K562 (cell line): ENCODE measurements around the gene PRKCE. TPM values are rescaled to one million over a fixed set of nuclear protein-coding genes. Genes with fewer than 3 reads are reported as not detected.

Experiments used
- ATAC-seq: fragments of 200-7000 bp; cut with Tn5 transposase; 3 replicates; pipeline ENCODE4 v1.9.1; 2020; ENCODE audit warnings: moderate library complexity
- BruUV-seq: library from RNA; stranded (reverse); fragments of 400-500 nt; replicated peaks from 2 replicates; lab custom pipeline; 2021; lab: Mats Ljungman, UMichigan
- CTCF ChIA-PET: fragments of 300-600 bp; formaldehyde crosslinking; extraction: SDS; loops from one replicate; lab custom pipeline; 2021; ENCODE audit warnings: low intra/inter-chr PET ratio; lab: Yijun Ruan, JAX
- POLR2A ChIA-PET: fragments of 300-600, 350-650 bp; sonication (Branson Sonifier 250); formaldehyde crosslinking; extraction: SDS; loops from one replicate; lab custom pipeline; 2021; ENCODE audit warnings: antibody characterized with exemption, inconsistent platforms; lab: Yijun Ruan, JAX
- DNase-seq, 4 experiments: peaks; one replicate each; pipeline versions ENCODE4 v3.0.0 to v3.0.0-alpha.2; 2011 to 2018; ENCODE audit warnings: low spot score in 3 of 4, mixed read lengths in 3 of 4; ENCODE audit errors: extremely low read depth in 1 of 4
- FAIRE-seq: peaks from 2 replicates; lab custom pipeline; 2011; peaks lifted over from hg19 to GRCh38; lab: Jason Lieb, UNC
- H2AFZ ChIP-seq: 2 replicates; pipeline ENCODE4 v1.6.0; 2011; ENCODE audit warnings: low read depth, low read length, control low read depth, inconsistent platforms
- H3K27ac ChIP-seq: fragments of 200-600 bp; 3 replicates; pipeline ENCODE4 v1.8.0; 2011; ENCODE audit warnings: low read depth, mild to moderate bottlenecking, control low read depth, inconsistent platforms, low read length, moderate library complexity, mixed read lengths; ENCODE audit errors: extremely low read depth
- H3K27me3 ChIP-seq, 2 experiments: fragments of 300-600 bp in 1 of 2; 2 replicates in 1 of 2; 3 replicates in 1 of 2; pipeline versions ENCODE4 v1.6.0 to v1.8.0; 2011; ENCODE audit warnings: inconsistent platforms in 2 of 2, low read length in 2 of 2, mild to moderate bottlenecking in 1 of 2, mixed read lengths in 1 of 2, moderate library complexity in 1 of 2; ENCODE audit not compliant: control insufficient read depth in 2 of 2, insufficient read depth in 2 of 2
- H3K36me3 ChIP-seq: fragments of 300-600 bp; 3 replicates; pipeline ENCODE4 v1.8.0; 2011; ENCODE audit warnings: mild to moderate bottlenecking, low read length, inconsistent platforms; ENCODE audit not compliant: control insufficient read depth, insufficient read depth
- H3K4me1 ChIP-seq, 2 experiments: fragments of 200-600 bp in 1 of 2; replicated peaks in 1 of 2; 2 replicates in 1 of 2; 3 replicates in 1 of 2; pipeline versions ENCODE4 v1.5.1 to v1.8.0; 2011; ENCODE audit warnings: inconsistent platforms in 2 of 2, low read length in 2 of 2, mild to moderate bottlenecking in 1 of 2, mixed read lengths in 1 of 2, moderate library complexity in 1 of 2; ENCODE audit not compliant: control insufficient read depth in 2 of 2, insufficient read depth in 2 of 2
- H3K4me2 ChIP-seq: 2 replicates; pipeline ENCODE4 v1.6.1; 2011; ENCODE audit warnings: low read length, control low read depth, inconsistent platforms, mixed read lengths; ENCODE audit not compliant: insufficient read depth
- H3K4me3 ChIP-seq: fragments of 200-600 bp; sonication (generic), shearing (Covaris generic); 2 replicates; pipeline ENCODE4 v1.5.1; 2016; ENCODE audit warnings: control low read depth, inconsistent platforms
- H3K79me2 ChIP-seq: fragments of 200-600 bp; 3 replicates; pipeline ENCODE4 v1.8.0; 2011; ENCODE audit warnings: low read length, inconsistent platforms; ENCODE audit not compliant: control insufficient read depth, insufficient read depth
- H3K9ac ChIP-seq, 2 experiments: 2 replicates each; pipeline versions ENCODE4 v1.6.0 to v1.6.1; 2011; ENCODE audit warnings: low read depth in 2 of 2, low read length in 2 of 2, control low read depth in 1 of 2, inconsistent platforms in 1 of 2, mild to moderate bottlenecking in 1 of 2, mixed read lengths in 1 of 2; ENCODE audit not compliant: insufficient read depth in 1 of 2
- H3K9me1 ChIP-seq: one replicate; pipeline ENCODE4 v1.6.0; 2011; ENCODE audit warnings: inconsistent platforms, mild to moderate bottlenecking, low read length, moderate library complexity; ENCODE audit not compliant: control insufficient read depth, insufficient read depth
- H3K9me3 ChIP-seq: replicated peaks from 2 replicates; pipeline ENCODE4 v1.5.1; 2011; ENCODE audit warnings: low read depth, low read length, inconsistent platforms; ENCODE audit not compliant: control insufficient read depth, insufficient read depth
- H4K20me1 ChIP-seq: replicated peaks from 2 replicates; pipeline ENCODE4 v1.6.1; 2011; ENCODE audit warnings: low read length, inconsistent platforms, mixed read lengths; ENCODE audit not compliant: control insufficient read depth, insufficient read depth
- BRF1 ChIP-seq: IDR thresholded peaks from 3 replicates; pipeline ENCODE4 v1.6.1; 2011; ENCODE audit warnings: borderline replicate concordance, mild to moderate bottlenecking; ENCODE audit not compliant: insufficient read length; ENCODE audit errors: extremely low read depth
- FOXJ3 ChIP-seq: sonication (generic); formaldehyde crosslinking; IDR thresholded peaks from 2 replicates; pipeline ENCODE4 v1.4.0; 2020; ENCODE audit warnings: mild to moderate bottlenecking, missing genetic modification reagents
- SP1 ChIP-seq: sonication (generic); formaldehyde crosslinking; IDR thresholded peaks from 2 replicates; pipeline ENCODE4 v1.8.1; 2022; ENCODE audit warnings: mild to moderate bottlenecking, missing genetic modification reagents
- WGBS: fragments of 100-300 bp; shearing (Covaris generic); methylation state at CpG from one replicate; pipeline ENCODE4 v1.1.6; 2016; ENCODE audit warnings: low coverage, mixed read lengths; ENCODE audit not compliant: insufficient coverage; ENCODE audit errors: missing lambda C conversion rate; 5-methylcytosine and 5-hydroxymethylcytosine counted together
- in situ Hi-C: fragments of 300-500 bp; cut with MboI; formaldehyde crosslinking; loops from 4 replicates; pipeline ENCODE4 v1.15.0; 2018; ENCODE audit warnings: inconsistent platforms, mixed read lengths
- intact Hi-C: fragments of 100-400 bp; cut with micrococcal nuclease; formaldehyde crosslinking; loops from 2 replicates; pipeline ENCODE4 v1.14.2; 2022
- polyA plus RNA-seq, 8 experiments: library from polyadenylated mRNA; depleted of rRNA in 4 of 8; stranded (reverse) in 5 of 8; unstranded in 3 of 8; fragments of >200 nt; fragmentation: Nextera tagmentation in 2 of 8; fragmentation: Illumina TruSeq in 1 of 8; extraction: Ambion mirVana in 2 of 8; extraction: Trizol in 1 of 8; gene quantifications; 2 replicates each; pipeline versions ENCODE4 v1.2.1 to v1.2.3, GENCODE V29; 2011 to 2014; ENCODE audit warnings: inconsistent platforms in 1 of 8, missing spikeins in 1 of 8
- total RNA-seq, 7 experiments: library from RNA; depleted of rRNA in 6 of 7; stranded (reverse); fragments of >200 nt in 6 of 7; fragmentation: Illumina TruSeq in 2 of 7; extraction: Trizol in 2 of 7; gene quantifications; 2 replicates each; pipeline versions ENCODE4 v1.2.1 to v1.2.3, GENCODE V29; 2011 to 2021; ENCODE audit warnings: low replicate concordance in 1 of 7
- TF ChIP-seq, protein P1 (sequence below): IDR thresholded peaks from 2 replicates; pipeline ENCODE4 v1.6.1; 2016; ENCODE audit warnings: missing genetic modification characterization, missing compliant biosample characterization
- TF ChIP-seq, protein P2 (sequence below): sonication (generic); formaldehyde crosslinking; IDR thresholded peaks from 2 replicates; pipeline ENCODE4 v1.8.1; 2022; ENCODE audit warnings: missing genetic modification reagents

Gene PRKCE
- total and polyA plus RNA-seq, 9 of the 15 experiments (the other 6 are each of a cell fraction or from before 2014, with no cell fraction given) = 0.06 to 1.0 (median 0.22) TPM; not detected in 1

DNA sequence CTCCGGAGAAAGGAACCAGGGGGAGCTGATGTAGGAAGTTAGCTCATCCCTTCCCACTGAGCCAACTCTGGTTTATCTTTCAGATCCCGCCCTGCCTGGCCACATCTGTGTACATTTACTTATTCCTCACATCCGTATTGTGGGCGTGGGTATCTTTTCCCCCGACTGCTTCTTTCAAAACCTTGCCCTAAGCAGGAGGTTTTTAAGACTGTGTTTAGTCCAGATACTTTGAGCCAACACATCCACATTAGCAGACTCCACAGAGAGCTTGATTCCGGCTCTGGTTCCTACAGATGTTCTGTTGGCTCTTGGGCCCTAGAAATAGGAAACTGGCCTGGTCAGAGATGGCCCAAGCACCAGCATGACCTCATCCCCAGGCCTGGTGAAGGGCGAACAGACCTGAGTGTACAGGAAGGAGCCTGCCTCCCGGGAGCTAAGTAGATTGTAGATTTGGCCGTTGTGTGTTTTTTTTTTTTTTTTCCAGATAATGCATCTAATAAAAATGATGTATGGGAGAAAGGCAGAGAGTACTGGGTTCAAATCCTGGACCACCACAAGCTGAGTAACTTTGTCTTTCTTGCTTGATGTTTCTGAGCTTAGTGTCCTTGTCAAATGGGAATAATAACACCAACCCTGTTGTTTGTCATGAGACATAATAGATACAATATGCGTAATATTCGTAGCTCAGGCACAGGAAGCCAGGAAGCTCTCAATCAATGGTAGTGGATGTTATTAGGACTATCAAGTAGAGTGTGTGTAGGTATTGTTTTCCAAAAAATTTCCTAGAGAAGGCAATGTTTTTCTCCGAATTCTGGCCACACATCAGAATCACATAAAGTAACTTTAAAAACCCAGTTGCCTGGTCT is 92.3 kb downstream of the PRKCE start:
- Histone ChIP-seq H3K9me1 (no peaks in the 10 kb centered on the region), H3K4me2 (no peak overlapping the region), H3K36me3 (no peaks in the 10 kb centered on the region), H3K4me1 (no peaks in the 10 kb centered on the region), H3K9me3 (no peaks in the 10 kb centered on the region), H3K9ac (no peak overlapping the region), H3K27ac (no peak overlapping the region), H2AFZ (no peak overlapping the region), H3K27me3 (peaks cover 21 to 43% of the 10 kb centered on the region in 2 experiments; a peak in 3 of 5 replicates), H4K20me1 (peaks cover 8% of the 10 kb centered on the region; the same call in 1 of the 2 replicates), H3K79me2 (no peaks in the 10 kb centered on the region), H3K4me3 (no peak overlapping the region)
- POLR2A ChIA-PET = no interaction called here
- CTCF ChIA-PET = no interaction called here
- FAIRE-seq (no peak), DNase-seq (no peak), ATAC-seq (no peak)
- TF ChIP-seq, protein P1, sequence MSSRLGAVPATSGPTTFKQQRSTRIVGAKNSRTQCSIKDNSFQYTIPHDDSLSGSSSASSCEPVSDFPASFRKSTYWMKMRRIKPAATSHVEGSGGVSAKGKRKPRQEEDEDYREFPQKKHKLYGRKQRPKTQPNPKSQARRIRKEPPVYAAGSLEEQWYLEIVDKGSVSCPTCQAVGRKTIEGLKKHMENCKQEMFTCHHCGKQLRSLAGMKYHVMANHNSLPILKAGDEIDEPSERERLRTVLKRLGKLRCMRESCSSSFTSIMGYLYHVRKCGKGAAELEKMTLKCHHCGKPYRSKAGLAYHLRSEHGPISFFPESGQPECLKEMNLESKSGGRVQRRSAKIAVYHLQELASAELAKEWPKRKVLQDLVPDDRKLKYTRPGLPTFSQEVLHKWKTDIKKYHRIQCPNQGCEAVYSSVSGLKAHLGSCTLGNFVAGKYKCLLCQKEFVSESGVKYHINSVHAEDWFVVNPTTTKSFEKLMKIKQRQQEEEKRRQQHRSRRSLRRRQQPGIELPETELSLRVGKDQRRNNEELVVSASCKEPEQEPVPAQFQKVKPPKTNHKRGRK (tag) = peak; percentile 80; the same call in 1 of the 2 replicates
- TF ChIP-seq SP1 (CRISPR knock-in tag) = no peak
- TF ChIP-seq FOXJ3 = no peak
- TF ChIP-seq BRF1 = no peak
- TF ChIP-seq, protein P2, sequence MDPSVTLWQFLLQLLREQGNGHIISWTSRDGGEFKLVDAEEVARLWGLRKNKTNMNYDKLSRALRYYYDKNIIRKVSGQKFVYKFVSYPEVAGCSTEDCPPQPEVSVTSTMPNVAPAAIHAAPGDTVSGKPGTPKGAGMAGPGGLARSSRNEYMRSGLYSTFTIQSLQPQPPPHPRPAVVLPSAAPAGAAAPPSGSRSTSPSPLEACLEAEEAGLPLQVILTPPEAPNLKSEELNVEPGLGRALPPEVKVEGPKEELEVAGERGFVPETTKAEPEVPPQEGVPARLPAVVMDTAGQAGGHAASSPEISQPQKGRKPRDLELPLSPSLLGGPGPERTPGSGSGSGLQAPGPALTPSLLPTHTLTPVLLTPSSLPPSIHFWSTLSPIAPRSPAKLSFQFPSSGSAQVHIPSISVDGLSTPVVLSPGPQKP (CRISPR knock-in tag) = no peak
- in situ Hi-C loops = no loop called here
- no TSS peak for BruUV-seq
- under 1% methylated on average over 11 of the region's 12 CpGs for WGBS
- intact Hi-C loops = no loop called here
